Right kidney (tissue), 1 donor: Measurements from ENCODE around the gene RAF1.
A peak's percentile ranks its signal among the peaks of the same experiment; 100 is the strongest.
"Not testable (repeated sequence)": the region's sequence is repeated elsewhere in the genome, so short reads cannot be mapped to it uniquely, and the experiment has no call there.

Source experiments
- DNase-seq: peaks from one replicate; pipeline ENCODE4 v3.0.0-alpha.2; 2016

The RAF1 gene

GRCh38 chr3:12559520-12559919 lies 104.4 kb downstream of the RAF1 start:
- no peak for DNase-seq

- no peak for DNase-seq
Observed at GRCh38 chr3:12558706-12559105, 105.2 kb downstream of the RAF1 start.

- no peak for DNase-seq
Observed at GRCh38 chr3:12557473-12558100, 106.3 kb downstream of the RAF1 start.

- DNase-seq: peak; percentile 98
Observed at GRCh38 chr3:12556690-12557472, 107.0 kb downstream of the RAF1 start, which contains the start of gene MKRN2. TSS of gene MKRN2 (plus strand) at chr3:12557087. CDS start at chr3:12557151, 64 bp downstream.

GRCh38 chr3:12556314-12556689 lies 107.6 kb downstream of the RAF1 start:
- no peak for DNase-seq

- peak; percentile 83 for DNase-seq
Observed at GRCh38 chr3:12553921-12554391, 110.0 kb downstream of the RAF1 start.

DNA sequence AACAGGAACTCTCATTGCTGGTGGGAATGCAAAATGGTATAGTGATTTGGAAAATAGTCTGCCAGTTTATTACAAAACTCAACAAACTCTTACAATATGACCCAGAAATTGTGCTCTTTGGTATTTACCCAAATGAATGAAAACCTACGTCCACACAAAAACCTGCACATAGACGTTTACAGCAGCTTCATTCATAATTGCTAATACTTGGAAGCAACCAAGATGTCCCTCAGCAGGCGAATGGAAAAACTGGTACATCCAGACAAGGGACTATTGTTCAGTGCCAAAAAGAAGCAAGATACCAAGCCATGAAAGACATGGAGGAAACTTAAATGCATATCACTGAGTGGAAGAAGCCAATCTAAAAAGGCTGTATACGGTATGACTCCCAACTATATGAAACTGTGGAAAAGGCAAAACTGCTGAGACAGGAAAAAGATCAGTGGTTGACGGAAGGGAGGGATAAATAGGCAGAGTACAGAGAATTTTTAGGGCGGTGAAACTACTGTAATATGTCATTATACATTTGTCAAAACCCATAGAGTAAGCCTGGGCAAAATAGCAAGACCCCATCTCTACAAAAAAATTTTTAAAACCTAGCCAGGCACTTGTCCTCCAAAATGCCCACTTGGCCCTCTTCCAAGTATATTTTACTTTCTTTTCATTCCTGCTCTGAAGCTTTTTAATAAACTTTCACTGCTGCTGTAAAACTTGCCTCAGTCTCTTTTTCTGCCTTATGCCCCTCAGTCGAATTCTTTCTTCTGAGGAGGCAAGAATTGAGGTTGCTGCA lies 113.8 kb downstream of the RAF1 start:
- no peak for DNase-seq

- DNase-seq: no peak
Observed at GRCh38 chr3:12545473-12545791, 118.5 kb downstream of the RAF1 start, which contains the start of gene MKRN2OS. TSS of gene MKRN2OS (minus strand) at chr3:12545499. CDS start at chr3:12545464, 35 bp downstream.

GRCh38 chr3:12544652-12545472 lies 119.1 kb downstream of the RAF1 start:
- DNase-seq: no peak

DNA sequence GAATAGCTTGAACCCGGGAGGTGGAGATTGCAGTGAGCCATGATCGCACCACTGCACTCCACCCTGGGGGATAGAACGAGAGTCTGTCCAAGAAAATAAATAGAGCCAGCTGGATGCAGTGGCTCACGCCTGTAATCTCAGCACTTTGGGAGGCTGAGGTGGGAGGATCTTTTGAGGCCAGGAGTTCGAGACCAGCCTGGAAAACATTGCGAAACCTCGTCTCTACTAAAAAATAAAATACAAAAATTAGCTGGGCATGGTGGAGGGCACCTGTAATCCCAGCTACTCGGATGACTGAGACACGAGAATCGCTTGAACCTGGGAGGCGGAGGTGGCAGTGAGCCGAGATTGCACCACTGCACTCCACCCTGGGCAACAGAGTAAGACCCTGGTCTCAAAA lies 120.4 kb downstream of the RAF1 start:
- DNase-seq: not testable (repeated sequence)

DNA sequence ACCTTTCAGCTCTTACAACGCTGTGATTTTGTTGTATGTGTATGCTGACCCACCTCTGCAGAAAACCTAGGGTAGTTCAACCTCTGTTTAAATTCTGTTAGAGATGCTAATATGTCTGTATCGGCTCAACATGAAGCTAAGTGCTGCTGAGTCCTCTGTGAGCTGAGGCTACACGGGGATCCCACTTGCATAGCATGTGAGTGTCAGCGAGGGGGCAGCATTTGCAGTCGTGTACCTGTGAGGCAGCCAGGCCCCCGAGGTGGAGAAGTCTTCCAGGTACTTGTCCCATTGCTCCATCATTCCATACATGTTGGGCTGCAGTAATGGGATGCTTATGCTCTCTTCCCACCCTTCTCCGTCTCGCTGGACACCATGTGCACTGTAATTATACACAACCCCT lies 122.3 kb downstream of the RAF1 start:
- DNase-seq: no peak

DNA sequence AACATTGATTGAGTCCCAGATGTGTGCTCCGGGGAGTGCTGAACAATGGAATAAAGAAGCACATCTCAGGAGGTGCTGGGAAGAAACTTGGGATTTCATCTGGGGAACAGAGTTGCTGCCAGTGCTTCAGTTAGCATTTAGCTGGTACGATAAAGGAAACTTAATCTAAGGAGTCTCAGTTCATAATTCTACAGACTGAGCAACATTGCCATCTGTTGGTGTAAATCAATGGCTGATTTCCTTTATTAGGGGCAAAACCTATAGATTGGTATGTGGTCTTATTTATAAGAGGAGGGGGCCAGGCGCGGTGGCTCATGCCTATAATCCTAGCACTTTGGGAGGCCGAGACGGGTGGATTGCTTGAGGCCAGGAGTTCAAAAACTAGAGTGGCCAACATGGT lies 127.5 kb downstream of the RAF1 start:
- DNase-seq: no peak
